Body of pancreas (tissue), 4 donors: ENCODE measurements around the gene CAMKK2. TPM values are rescaled to one million over a fixed set of nuclear protein-coding genes. Genes with fewer than 3 reads are reported as not detected.
A peak's percentile ranks its signal among the peaks of the same experiment; 100 is the strongest.
"Not testable (repeated sequence)": the region's sequence is repeated elsewhere in the genome, so short reads cannot be mapped to it uniquely, and the experiment has no call there.

ENCODE experiments used
- ATAC-seq: fragments of 150-250 bp; one replicate; pipeline ENCODE4 v1.9.1; 2016
- DNase-seq, 4 donors: peaks; one replicate each; pipeline ENCODE4 v3.0.0-alpha.2; 2019
- H3K27ac ChIP-seq, 4 donors: fragments of 200-600 bp; sonication (generic); 1 replicate in 3 of 4; 2 replicates in 1 of 4; pipeline versions ENCODE4 v1.5.1 to v1.6.1; 2016 to 2019; ENCODE audit warnings: mild to moderate bottlenecking in 1 of 4, mixed read lengths in 1 of 4, moderate library complexity in 1 of 4
- H3K27me3 ChIP-seq, 2 donors: fragments of 200-600 bp; sonication (generic); one replicate each; pipeline ENCODE4 v1.6.0; 2016; ENCODE audit warnings: mild to moderate bottlenecking in 1 of 2
- H3K36me3 ChIP-seq, 2 donors: fragments of 200-600 bp; sonication (generic); replicated peaks in 1 of 2; 2 replicates each; pipeline ENCODE4 v1.5.1; 2016; ENCODE audit warnings: low read depth in 2 of 2; ENCODE audit not compliant: insufficient read depth in 1 of 2
- H3K4me1 ChIP-seq: fragments of 200-600 bp; sonication (generic); one replicate; pipeline ENCODE4 v1.6.0; 2016
- H3K4me3 ChIP-seq, 2 donors: fragments of 200-600 bp; sonication (generic); 1 replicate in 1 of 2; 2 replicates in 1 of 2; pipeline ENCODE4 v1.5.1; 2016 to 2019
- H3K9me3 ChIP-seq, 3 donors: fragments of 200-600 bp; sonication (generic); 1 replicate in 2 of 3; 2 replicates in 1 of 3; pipeline ENCODE4 v1.5.1; 2016
- POLR2A ChIP-seq, 3 donors: fragments of 450-650 bp; IDR thresholded peaks; one replicate each; pipeline ENCODE4 v1.6.1; 2016; ENCODE audit warnings: antibody characterized with exemption in 3 of 3, mild to moderate bottlenecking in 2 of 3
- WGBS, 2 donors: methylation state at CpG; one replicate each; pipeline ENCODE4 v1.1.5; 2017; 5-methylcytosine and 5-hydroxymethylcytosine counted together
- intact Hi-C: fragments of 100-400 bp; cut with DNase I; formaldehyde crosslinking; loops from one replicate; pipeline ENCODE4 v1.15.1; 2023
- total RNA-seq, 2 donors: library from RNA; depleted of rRNA; stranded (reverse); fragments of >200 nt; gene quantifications; one replicate each; pipeline ENCODE4 v1.1.0, GENCODE V29; 2016
- TF ChIP-seq, protein P1 (sequence below), 7 experiments: fragments of 450-650 bp in 4 of 7; fragments of 200-600 bp in 3 of 7; sonication (generic) in 3 of 7; IDR thresholded peaks; one replicate each; pipeline ENCODE4 v1.5.1; 2016 to 2019; ENCODE audit warnings: antibody characterized with exemption in 7 of 7

The CAMKK2 gene
- total RNA-seq, 2 donors from 2014 or later = 17.4 to 70.5 TPM

DNA sequence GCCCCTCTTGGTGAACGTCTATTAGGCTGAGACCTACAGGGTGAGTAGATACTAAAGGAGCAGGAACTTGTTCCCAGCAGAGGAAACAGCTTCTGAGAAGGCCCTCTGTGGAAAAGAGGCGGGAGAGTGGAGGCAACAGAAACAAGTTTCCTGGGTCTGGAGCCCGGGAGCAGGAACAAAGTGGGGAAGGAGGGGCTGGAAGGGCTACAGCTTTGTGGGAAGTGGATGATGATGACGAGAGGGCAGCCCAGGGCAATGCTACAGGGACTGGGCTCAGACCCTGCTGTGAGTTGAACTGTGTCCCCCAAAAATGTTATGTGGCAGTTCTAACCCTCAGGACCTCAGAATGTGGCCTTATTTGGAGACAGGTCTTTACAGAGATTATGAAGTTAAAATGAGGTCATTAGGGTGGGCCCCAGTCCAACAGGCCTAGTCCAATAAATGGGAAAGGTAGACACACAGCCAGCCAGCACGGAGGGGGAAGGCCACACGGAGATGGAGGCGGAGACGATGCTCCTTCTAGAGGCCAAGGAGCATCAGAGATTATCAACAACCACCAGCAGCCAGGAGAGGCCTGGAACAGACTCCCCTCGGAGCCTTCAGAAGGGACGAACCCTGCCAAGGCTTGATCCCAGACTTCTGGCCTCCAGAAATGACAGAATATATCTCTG lies 14.3 kb downstream of the CAMKK2 start:
- peaks cover 43% of the 10 kb centered on the region for H3K4me1 ChIP-seq
- no peaks in the 10 kb centered on the region for H3K9me3 ChIP-seq
- H3K27me3 ChIP-seq = no peaks in the 10 kb centered on the region
- TF ChIP-seq, protein P1, sequence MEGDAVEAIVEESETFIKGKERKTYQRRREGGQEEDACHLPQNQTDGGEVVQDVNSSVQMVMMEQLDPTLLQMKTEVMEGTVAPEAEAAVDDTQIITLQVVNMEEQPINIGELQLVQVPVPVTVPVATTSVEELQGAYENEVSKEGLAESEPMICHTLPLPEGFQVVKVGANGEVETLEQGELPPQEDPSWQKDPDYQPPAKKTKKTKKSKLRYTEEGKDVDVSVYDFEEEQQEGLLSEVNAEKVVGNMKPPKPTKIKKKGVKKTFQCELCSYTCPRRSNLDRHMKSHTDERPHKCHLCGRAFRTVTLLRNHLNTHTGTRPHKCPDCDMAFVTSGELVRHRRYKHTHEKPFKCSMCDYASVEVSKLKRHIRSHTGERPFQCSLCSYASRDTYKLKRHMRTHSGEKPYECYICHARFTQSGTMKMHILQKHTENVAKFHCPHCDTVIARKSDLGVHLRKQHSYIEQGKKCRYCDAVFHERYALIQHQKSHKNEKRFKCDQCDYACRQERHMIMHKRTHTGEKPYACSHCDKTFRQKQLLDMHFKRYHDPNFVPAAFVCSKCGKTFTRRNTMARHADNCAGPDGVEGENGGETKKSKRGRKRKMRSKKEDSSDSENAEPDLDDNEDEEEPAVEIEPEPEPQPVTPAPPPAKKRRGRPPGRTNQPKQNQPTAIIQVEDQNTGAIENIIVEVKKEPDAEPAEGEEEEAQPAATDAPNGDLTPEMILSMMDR (IDR thresholded peaks at IDR 0.05) = no peak
- TF ChIP-seq POLR2A (IDR thresholded peaks at IDR 0.05) = no peak
- no peak overlapping the region for H3K27ac ChIP-seq
- H3K36me3 ChIP-seq = no peaks in the 10 kb centered on the region
- intact Hi-C loops = no loop called here
- ATAC-seq (no peak), DNase-seq (peak in 1 of 4 donors; percentile 11)
- 78 to 81% methylated on average over 10 of the region's 10 CpGs for whole genome bisulfite sequencing, 2 donors
- H3K4me3 ChIP-seq = no peak overlapping the region

- H3K9me3 ChIP-seq, H3K27me3 ChIP-seq, H3K36me3 ChIP-seq, DNase-seq, H3K4me3 ChIP-seq, intact Hi-C loops, H3K27ac ChIP-seq, ATAC-seq: not testable (repeated sequence)
- peaks cover 43% of the 10 kb centered on the region for H3K4me1 ChIP-seq
- WGBS, 2 donors = 90 to 95% methylated on average over 13 to 14 of the region's 14 CpGs
Observed at GRCh38 chr12:121281116-121281515, 15.4 kb downstream of the CAMKK2 start.

GRCh38 chr12:121280531-121280930 lies 16.0 kb downstream of the CAMKK2 start:
- DNase-seq, H3K36me3 ChIP-seq, H3K4me3 ChIP-seq, H3K9me3 ChIP-seq, H3K27me3 ChIP-seq, intact Hi-C loops, ATAC-seq, H3K27ac ChIP-seq: not testable (repeated sequence)
- 90% methylated on average over 11 of the region's 11 CpGs for WGBS, 2 donors
- peaks cover 42% of the 10 kb centered on the region for H3K4me1 ChIP-seq

DNA sequence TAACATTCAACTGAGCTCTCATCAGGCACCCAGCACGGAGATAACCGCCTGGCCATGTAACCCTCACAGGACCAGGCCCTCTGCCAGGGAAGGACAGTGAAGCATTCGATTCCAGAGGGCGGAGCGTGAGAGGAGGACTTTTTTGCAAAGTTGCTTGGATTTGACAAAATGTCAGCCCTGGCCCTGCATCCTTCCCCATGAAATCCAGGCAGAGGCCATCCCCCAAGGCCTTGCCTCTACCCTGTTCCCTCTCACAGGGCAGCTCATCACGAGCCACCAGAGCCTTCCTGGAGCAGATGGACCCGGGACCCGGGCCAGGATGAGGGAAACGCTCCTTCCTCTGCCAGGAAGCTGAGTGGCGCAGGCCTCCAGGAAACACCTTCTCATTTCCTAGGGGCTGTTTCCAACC lies 17.0 kb downstream of the CAMKK2 start:
- no peak overlapping the region for H3K4me3 ChIP-seq
- H3K27ac ChIP-seq = peak overlapping the region in 3 of 4 donors; percentile 20 to 76 (median 63)
- H3K36me3 ChIP-seq = no peaks in the 10 kb centered on the region
- H3K4me1 ChIP-seq = peaks cover 32% of the 10 kb centered on the region
- peak; percentile 54 for ATAC-seq
- TF ChIP-seq, protein P1 (IDR thresholded peaks at IDR 0.05) = no peak
- TF ChIP-seq POLR2A (IDR thresholded peaks at IDR 0.05) = no peak
- H3K27me3 ChIP-seq = no peaks in the 10 kb centered on the region
- no peaks in the 10 kb centered on the region for H3K9me3 ChIP-seq
- intact Hi-C loops = no loop called here
- WGBS, 2 donors = 53 to 57% methylated on average over 9 of the region's 10 CpGs
- DNase-seq = peak; percentile 27 to 44 (median 34)

DNA sequence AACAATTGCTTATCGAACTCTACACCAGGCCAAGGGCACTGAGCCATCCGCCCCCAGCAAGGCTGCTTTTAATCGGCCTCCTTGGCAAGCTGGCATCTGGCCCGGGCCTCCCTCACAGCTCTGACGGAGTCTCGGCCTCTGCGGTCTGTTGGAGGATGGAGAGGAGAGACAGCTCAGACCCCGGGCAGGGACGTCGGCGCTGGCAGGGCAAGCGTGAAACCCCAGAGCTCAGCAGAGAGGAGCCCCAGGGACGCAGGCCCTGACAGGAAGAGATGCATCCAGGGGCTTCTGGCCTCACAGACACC lies 17.5 kb downstream of the CAMKK2 start:
- intact Hi-C loops = no loop called here
- peak; percentile 38 to 63 (median 58) for DNase-seq
- H3K9me3 ChIP-seq = no peaks in the 10 kb centered on the region
- peak; percentile 68 for ATAC-seq
- no peaks in the 10 kb centered on the region for H3K27me3 ChIP-seq
- no peaks in the 10 kb centered on the region for H3K36me3 ChIP-seq
- H3K4me1 ChIP-seq = peaks cover 29% of the 10 kb centered on the region
- WGBS, 2 donors = 47 to 60% methylated on average over 1 to 13 of the region's 13 CpGs
- no peak for TF ChIP-seq POLR2A (IDR thresholded peaks at IDR 0.05)
- TF ChIP-seq, protein P1 (IDR thresholded peaks at IDR 0.05) = no peak
- H3K4me3 ChIP-seq = no peak overlapping the region
- H3K27ac ChIP-seq = peak overlapping the region; percentile 18 to 76 (median 42)
